Esophagus muscularis mucosa (tissue), 3 donors: Measurements from ENCODE around the gene LZTS2.

Experiments
- CTCF ChIP-seq, 3 experiments: fragments of 200-600 bp in 2 of 3; fragments of 450-650 bp in 1 of 3; sonication (generic) in 2 of 3; IDR thresholded peaks; one replicate each; pipeline ENCODE4 v1.5.1; 2017 to 2019; ENCODE audit warnings: antibody characterized with exemption in 3 of 3, mild to moderate bottlenecking in 2 of 3, moderate library complexity in 1 of 3
- POLR2AphosphoS5 ChIP-seq, 2 donors: sonication (generic); formaldehyde crosslinking; IDR thresholded peaks; one replicate each; pipeline ENCODE4 v1.6.1; 2017; ENCODE audit warnings: antibody characterized with exemption in 2 of 2

- TF ChIP-seq POLR2AphosphoS5 (IDR thresholded peaks at IDR 0.05): no peak
- no peak for TF ChIP-seq CTCF (IDR thresholded peaks at IDR 0.05)
Measured at GRCh38 chr10:101014966-101015581, 15.5 kb downstream of the LZTS2 start.
